CD4-positive, alpha-beta T cell (primary cell): ENCODE measurements around the gene DECR2. TPM values are rescaled to one million over a fixed set of nuclear protein-coding genes. Genes with fewer than 3 reads are reported as not detected.

Experiments
- ATAC-seq: fragments of 200-7000 bp; cut with Tn5 transposase; one replicate; pipeline ENCODE4 v1.10.0; 2022; ENCODE audit warnings: mild to moderate bottlenecking; ENCODE audit not compliant: poor library complexity
- CTCF ChIA-PET: fragments of 350-600 bp; sonication (Branson Sonifier 250); formaldehyde crosslinking; loops from one replicate; lab custom pipeline; 2021; ENCODE audit warnings: antibody characterized with exemption, inconsistent platforms; lab: Charles Lee
- POLR2A ChIA-PET: fragments of 350-600 bp; sonication (Branson Sonifier 250); formaldehyde crosslinking; loops from one replicate; lab custom pipeline; 2021; ENCODE audit warnings: antibody characterized with exemption, inconsistent platforms; lab: Charles Lee
- DNase-seq, 14 experiments: peaks; one replicate each; pipeline ENCODE4 v3.0.0-alpha.2; 2013 to 2020; ENCODE audit warnings: mixed read lengths in 2 of 14
- H3K27ac ChIP-seq, 2 donors: one replicate each; pipeline versions ENCODE4 v1.5.1 to v1.7.0; 2013; ENCODE audit warnings: low read length in 2 of 2, low read depth in 1 of 2, mild to moderate bottlenecking in 1 of 2
- H3K27me3 ChIP-seq, 2 experiments: 1 replicate in 1 of 2; 2 replicates in 1 of 2; pipeline versions ENCODE4 v1.6.1 to v1.7.0; 2013; ENCODE audit warnings: low read length in 2 of 2, control low read depth in 1 of 2, mild to moderate bottlenecking in 1 of 2, moderate library complexity in 1 of 2; ENCODE audit not compliant: insufficient read depth in 2 of 2, control insufficient read depth in 1 of 2
- H3K36me3 ChIP-seq: one replicate; pipeline ENCODE4 v1.6.1; 2013; ENCODE audit warnings: low read length, control low read depth; ENCODE audit not compliant: insufficient read depth
- H3K4me1 ChIP-seq: one replicate; pipeline ENCODE4 v1.6.1; 2013; ENCODE audit warnings: low read length, control low read depth; ENCODE audit not compliant: insufficient read depth
- H3K4me3 ChIP-seq: one replicate; pipeline ENCODE4 v1.5.1; 2013; ENCODE audit warnings: mild to moderate bottlenecking, low read length, moderate library complexity
- H3K9me3 ChIP-seq, 2 experiments: 1 replicate in 1 of 2; 2 replicates in 1 of 2; pipeline versions ENCODE4 v1.6.1 to v1.7.0; 2013; ENCODE audit warnings: low read length in 2 of 2, mild to moderate bottlenecking in 2 of 2, control low read depth in 1 of 2, moderate library complexity in 1 of 2; ENCODE audit not compliant: control insufficient read depth in 1 of 2, insufficient read depth in 1 of 2
- H3K27ac Mint-ChIP-seq: one replicate; pipeline ENCODE4 v1.8.0; 2020; ENCODE audit warnings: mixed read lengths
- H3K27me3 Mint-ChIP-seq: one replicate; pipeline ENCODE4 v1.8.0; 2021; ENCODE audit warnings: mixed read lengths
- H3K36me3 Mint-ChIP-seq: one replicate; pipeline ENCODE4 v1.8.0; 2021; ENCODE audit warnings: low read depth, mixed read lengths
- H3K4me1 Mint-ChIP-seq: one replicate; pipeline ENCODE4 v1.8.0; 2021; ENCODE audit warnings: low read depth, mixed read lengths
- H3K4me3 Mint-ChIP-seq: one replicate; pipeline ENCODE4 v1.8.0; 2020; ENCODE audit warnings: mild to moderate bottlenecking, mixed read lengths
- H3K9me3 Mint-ChIP-seq: one replicate; pipeline ENCODE4 v1.8.0; 2020; ENCODE audit warnings: mixed read lengths
- CTCF ChIP-seq: fragments of 200-600 bp; IDR thresholded peaks from one replicate; pipeline ENCODE4 v1.8.0; 2022; ENCODE audit warnings: antibody characterized with exemption, mild to moderate bottlenecking
- intact Hi-C, 2 experiments: fragments of 100-400 bp; cut with DNase I in 1 of 2; cut with micrococcal nuclease in 1 of 2; formaldehyde crosslinking; loops; one replicate each; pipeline versions ENCODE4 v1.15.1 to v1.9.0; 2023 to 2025; cut with DNase I, micrococcal nuclease
- total RNA-seq, 174 experiments: library from RNA in 2 of 174; stranded (reverse) in 2 of 174; gene quantifications; one replicate each; pipeline ENCODE4 v1.2.3 and lab custom pipeline; 2021 to 2026

DECR2 gene
- total RNA-seq, 2 experiments from 2014 or later, result 5.7 to 7.0 TPM

GRCh38 chr16:426115-426905 lies 24.6 kb downstream of the DECR2 start:
- Histone ChIP-seq H3K4me3 (peak overlapping the region; percentile 53), H3K27me3 (no peaks in the 10 kb centered on the region), H3K4me1 (peaks cover 34% of the 10 kb centered on the region), H3K9me3 (no peaks in the 10 kb centered on the region), H3K36me3 (no peaks in the 10 kb centered on the region), H3K27ac (no peak overlapping the region)
- intact Hi-C loops, result loop anchor here in 1 of 2 experiments (5.0 kb wide), 2 partner anchors 74 to 101 kb away; partner anchors contain the start of genes AXIN1 and CAPN15
- Mint-ChIP-seq H3K4me1 (peaks cover 44% of the 10 kb centered on the region), H3K4me3 (peak overlapping the region; percentile 91), H3K9me3 (no peaks in the 10 kb centered on the region), H3K27me3 (no peaks in the 10 kb centered on the region), H3K36me3 (peaks cover 23% of the 10 kb centered on the region), H3K27ac (peak overlapping the region; percentile 74)
- ATAC-seq, result no peak
- ChIA-PET CTCF (no interaction called here), POLR2A (interaction anchor here (1.4 to 2.2 kb wide), 4 partner anchors 25 to 101 kb away, joined by 3 to 16 read pairs (median 12); partner anchors contain the start of genes CAPN15, DECR2, MRPL28 and PGAP6)
- no peak for TF ChIP-seq CTCF
- peak in 3 of 14 experiments; percentile 11 to 39 (median 32) for DNase-seq

GRCh38 chr16:426906-427249 lies 25.2 kb downstream of the DECR2 start:
- intact Hi-C loops, result loop anchor here in 1 of 2 experiments (5.0 kb wide), 2 partner anchors 75 to 100 kb away; partner anchors contain the start of genes AXIN1 and CAPN15
- Histone ChIP-seq H3K36me3 (no peaks in the 10 kb centered on the region), H3K4me1 (peaks cover 34% of the 10 kb centered on the region), H3K27ac (no peak overlapping the region), H3K4me3 (peak overlapping the region; percentile 53), H3K27me3 (no peaks in the 10 kb centered on the region), H3K9me3 (no peaks in the 10 kb centered on the region)
- TF ChIP-seq CTCF, result no peak
- Mint-ChIP-seq H3K4me1 (peaks cover 44% of the 10 kb centered on the region), H3K27ac (peak overlapping the region; percentile 74), H3K4me3 (peak overlapping the region; percentile 91), H3K9me3 (no peaks in the 10 kb centered on the region), H3K36me3 (peaks cover 23% of the 10 kb centered on the region), H3K27me3 (no peaks in the 10 kb centered on the region)
- POLR2A ChIA-PET, result interaction anchor here (1.4 kb wide), 1 partner anchor 101 kb away, joined by 3 read pairs; the partner anchor contains the start of gene CAPN15
- ATAC-seq, result no peak
- CTCF ChIA-PET, result no interaction called here
- no peak for DNase-seq

- POLR2A ChIA-PET, result interaction anchor here (1.4 kb wide), 1 partner anchor 101 kb away, joined by 3 read pairs; the partner anchor contains the start of gene CAPN15
- Histone ChIP-seq H3K9me3 (no peaks in the 10 kb centered on the region), H3K4me1 (peaks cover 34% of the 10 kb centered on the region), H3K36me3 (no peaks in the 10 kb centered on the region), H3K27ac (no peak overlapping the region), H3K4me3 (peak overlapping the region; percentile 53), H3K27me3 (no peaks in the 10 kb centered on the region)
- ATAC-seq (no peak), DNase-seq (no peak)
- peak overlapping the region; percentile 91 for H3K4me3 Mint-ChIP-seq
- H3K9me3 Mint-ChIP-seq, result no peaks in the 10 kb centered on the region
- H3K36me3 Mint-ChIP-seq, result peaks cover 23% of the 10 kb centered on the region
- intact Hi-C loops, result loop anchor here in 1 of 2 experiments (5.0 kb wide), 2 partner anchors 75 to 100 kb away; partner anchors contain the start of genes AXIN1 and CAPN15
- peaks cover 44% of the 10 kb centered on the region for H3K4me1 Mint-ChIP-seq
- peak overlapping the region; percentile 74 for H3K27ac Mint-ChIP-seq
- CTCF ChIA-PET, result no interaction called here
- no peaks in the 10 kb centered on the region for H3K27me3 Mint-ChIP-seq
- no peak for TF ChIP-seq CTCF
These were observed 25.6 kb downstream of the DECR2 start for GRCh38 chr16:427250-427649.
